A549 (cell line): ENCODE results near the gene LIN37. TPM values are rescaled to one million over a fixed set of nuclear protein-coding genes. Genes with fewer than 3 reads are reported as not detected.

Source experiments
- ATAC-seq, 2 experiments: fragments of 200-7000 bp in 1 of 2; fragments of >200 bp in 1 of 2; cut with Nextera tagmentation in 1 of 2; cut with Tn5 transposase in 1 of 2; 3 replicates each; pipeline versions ENCODE4 v1.8.0 to v1.9.1; 2018 to 2020; ENCODE audit warnings: mild to moderate bottlenecking in 1 of 2, moderate library complexity in 1 of 2
- CTCF ChIA-PET: fragments of 300-600 bp; sonication (Branson Sonifier 250); formaldehyde crosslinking; extraction: SDS; loops from one replicate; lab custom pipeline; 2021; ENCODE audit warnings: antibody characterized with exemption, inconsistent platforms; lab: Yijun Ruan, JAX
- POLR2A ChIA-PET: fragments of 350-600 bp; formaldehyde crosslinking; extraction: SDS; loops from one replicate; lab custom pipeline; 2021; ENCODE audit warnings: antibody characterized with exemption, inconsistent platforms; lab: Yijun Ruan, JAX
- DNase-seq, 2 experiments: peaks; one replicate each; pipeline versions ENCODE4 v3.0.0 to v3.0.0-alpha.2; 2011 to 2016; ENCODE audit warnings: low read depth in 1 of 2, low spot score in 1 of 2
- FAIRE-seq: peaks from 2 replicates; lab custom pipeline; 2011; peaks lifted over from hg19 to GRCh38; lab: Jason Lieb, UNC
- H3K27ac ChIP-seq, 2 experiments: fragments of >200 bp; sonication (Bioruptor Twin); formaldehyde crosslinking; 3 replicates each; pipeline ENCODE4 v1.5.1; 2016 to 2017
- H3K4me1 ChIP-seq: fragments of >200 bp; sonication (Bioruptor Twin); formaldehyde crosslinking; 3 replicates; pipeline ENCODE4 v1.6.1; 2016
- H3K4me2 ChIP-seq: fragments of >200 bp; sonication (Bioruptor Twin); formaldehyde crosslinking; 3 replicates; pipeline ENCODE4 v1.6.1; 2016
- H3K4me3 ChIP-seq: fragments of >200 bp; sonication (Bioruptor Twin); formaldehyde crosslinking; 3 replicates; pipeline ENCODE4 v1.5.1; 2016
- H3K9me3 ChIP-seq: fragments of >200 bp; sonication (Bioruptor Twin); formaldehyde crosslinking; 3 replicates; pipeline ENCODE4 v1.6.1; 2016
- ATOH8 ChIP-seq: fragments of 250-450 bp; sonication (Bioruptor Pico); IDR thresholded peaks from 2 replicates; pipeline ENCODE4 v1.5.0; 2020; ENCODE audit warnings: low read depth, mild to moderate bottlenecking, moderate library complexity
- BCL3 ChIP-seq: fragments of >200 bp; sonication (Bioruptor Twin); formaldehyde crosslinking; IDR thresholded peaks from 3 replicates; pipeline ENCODE4 v1.6.1; 2016
- BHLHE40 ChIP-seq: IDR thresholded peaks from 2 replicates; pipeline ENCODE4 v1.6.1; 2012; ENCODE audit warnings: low read depth, low read length, inconsistent platforms
- CBX8 ChIP-seq: fragments of 200-600 bp; sonication (generic); IDR thresholded peaks from 2 replicates; pipeline ENCODE4 v1.6.1; 2016
- CEBPB ChIP-seq, 2 experiments: fragments of >200 bp in 1 of 2; sonication (Bioruptor Twin) in 1 of 2; formaldehyde crosslinking in 1 of 2; IDR thresholded peaks; 2 replicates each; pipeline ENCODE4 v1.6.1; 2012 to 2016
- EHMT2 ChIP-seq: fragments of 200-600 bp; sonication (generic); IDR thresholded peaks from 2 replicates; pipeline ENCODE4 v1.6.1; 2016; ENCODE audit warnings: antibody characterized with exemption, low read depth, mild to moderate bottlenecking, moderate library complexity
- EP300 ChIP-seq, 2 experiments: fragments of >200 bp; sonication (Bioruptor Twin); formaldehyde crosslinking; IDR thresholded peaks; 2 replicates in 1 of 2; 3 replicates in 1 of 2; pipeline ENCODE4 v1.6.1; 2016 to 2017
- ESRRA ChIP-seq: fragments of 150-350 bp; IDR thresholded peaks from 2 replicates; pipeline ENCODE4 v1.6.1; 2014; ENCODE audit warnings: mild to moderate bottlenecking, low read length, borderline replicate concordance
- FOSL2 ChIP-seq, 2 experiments: fragments of 450-650 bp in 1 of 2; fragments of >200 bp in 1 of 2; sonication (Bioruptor Twin) in 1 of 2; formaldehyde crosslinking; IDR thresholded peaks; 2 replicates each; pipeline versions ENCODE4 v1.5.0 to v1.6.1; 2016 to 2020; ENCODE audit warnings: mild to moderate bottlenecking in 1 of 2, moderate library complexity in 1 of 2
- HES2 ChIP-seq: fragments of >200 bp; sonication (Bioruptor Twin); formaldehyde crosslinking; IDR thresholded peaks from 2 replicates; pipeline ENCODE4 v1.6.1; 2016
- HMGXB4 ChIP-seq: fragments of 250-450 bp; sonication (Bioruptor Pico); IDR thresholded peaks from 2 replicates; pipeline ENCODE4 v1.5.0; 2021; ENCODE audit warnings: mild to moderate bottlenecking, moderate library complexity, borderline replicate concordance
- HOXB5 ChIP-seq: fragments of 250-450 bp; sonication (Bioruptor Pico); IDR thresholded peaks from 2 replicates; pipeline ENCODE4 v1.5.0; 2020; ENCODE audit warnings: mild to moderate bottlenecking, moderate library complexity
- KDM5A ChIP-seq: fragments of 200-600 bp; sonication (generic); IDR thresholded peaks from 2 replicates; pipeline ENCODE4 v1.6.1; 2016; ENCODE audit warnings: antibody characterized with exemption, mild to moderate bottlenecking
- NFE2L2 ChIP-seq: fragments of 150-350 bp; conservative IDR thresholded peaks from 2 replicates; pipeline ENCODE4 v1.6.1; 2014; ENCODE audit warnings: low read length
- NR3C1 ChIP-seq: fragments of >200 bp; sonication (Bioruptor Twin); formaldehyde crosslinking; IDR thresholded peaks from 3 replicates; pipeline ENCODE4 v1.6.1; 2017
- POLR2AphosphoS2 ChIP-seq: conservative IDR thresholded peaks from 2 replicates; pipeline ENCODE4 v1.6.1; 2012; ENCODE audit warnings: low read length, improper control_type of control experiment, inconsistent platforms
- RARB ChIP-seq: fragments of 250-450 bp; sonication (Bioruptor Pico); IDR thresholded peaks from 2 replicates; pipeline ENCODE4 v1.8.0; 2021; ENCODE audit warnings: mild to moderate bottlenecking, moderate library complexity
- RFX5 ChIP-seq: fragments of 450-650 bp; IDR thresholded peaks from 2 replicates; pipeline ENCODE4 v1.7.1; 2014; ENCODE audit warnings: antibody characterized with exemption, mild to moderate bottlenecking, moderate library complexity
- WGBS: methylation state at CpG from one replicate; pipeline ENCODE4 v1.1.6; 2017; ENCODE audit errors: missing lambda C conversion rate; 5-methylcytosine and 5-hydroxymethylcytosine counted together
- polyA plus RNA-seq, 4 experiments: library from polyadenylated mRNA; depleted of rRNA in 3 of 4; stranded (reverse); fragments of >200 nt; fragmentation: RNase III in 1 of 4; extraction: RNeasy Plus Mini Kit Qiagen cat#74134 plus additional on column Dnase treatment in 1 of 4; gene quantifications; 2 replicates in 3 of 4; 3 replicates in 1 of 4; pipeline ENCODE4 v1.2.3, GENCODE V29; 2011 to 2017
- TF ChIP-seq, protein P1 (sequence below): IDR thresholded peaks from 2 replicates; pipeline ENCODE4 v1.6.1; 2012

The LIN37 gene
- polyA plus RNA-seq, 2 of the 4 experiments (the other 2 are of a cell fraction): 8.1 to 23.1 TPM

- Histone ChIP-seq H3K4me2 (no peak overlapping the region), H3K4me1 (peaks cover 15% of the 10 kb centered on the region), H3K27ac (no peak overlapping the region), H3K9me3 (no peaks in the 10 kb centered on the region), H3K4me3 (no peak overlapping the region)
- DNase-seq: no peak
- ChIA-PET POLR2A (no interaction called here), CTCF (interaction anchor here (0.9 to 1.6 kb wide), 4 partner anchors 10 to 58 kb away, joined by 3 to 5 read pairs (median 3); partner anchors contain the start of gene IGFLR1)
- TF ChIP-seq BHLHE40: no peak
- no peak for TF ChIP-seq ATOH8 (CRISPR knock-in tag)
- no peak for TF ChIP-seq ESRRA
- no peak for TF ChIP-seq FOSL2 (IDR thresholded peaks at IDR 0.05)
- no peak for TF ChIP-seq FOSL2 (CRISPR knock-in tag; IDR thresholded peaks at IDR 0.05)
- no peak for TF ChIP-seq RARB (CRISPR knock-in tag)
- no peak for TF ChIP-seq HOXB5
- no peak for TF ChIP-seq CBX8
- no peak for TF ChIP-seq HMGXB4 (CRISPR knock-in tag)
- TF ChIP-seq CEBPB (IDR thresholded peaks at IDR 0.05): no peak
- TF ChIP-seq NFE2L2: no peak
- no peak for TF ChIP-seq HES2
- TF ChIP-seq RFX5: no peak
- no peak for TF ChIP-seq BCL3
- no peak for TF ChIP-seq NR3C1
- FAIRE-seq: no peak
- no peak for ATAC-seq
- WGBS: 96% methylated on average over 20 of the region's 20 CpGs
These were observed 4.5 kb downstream of the LIN37 start for GRCh38 chr19:35752746-35753350.

DNA sequence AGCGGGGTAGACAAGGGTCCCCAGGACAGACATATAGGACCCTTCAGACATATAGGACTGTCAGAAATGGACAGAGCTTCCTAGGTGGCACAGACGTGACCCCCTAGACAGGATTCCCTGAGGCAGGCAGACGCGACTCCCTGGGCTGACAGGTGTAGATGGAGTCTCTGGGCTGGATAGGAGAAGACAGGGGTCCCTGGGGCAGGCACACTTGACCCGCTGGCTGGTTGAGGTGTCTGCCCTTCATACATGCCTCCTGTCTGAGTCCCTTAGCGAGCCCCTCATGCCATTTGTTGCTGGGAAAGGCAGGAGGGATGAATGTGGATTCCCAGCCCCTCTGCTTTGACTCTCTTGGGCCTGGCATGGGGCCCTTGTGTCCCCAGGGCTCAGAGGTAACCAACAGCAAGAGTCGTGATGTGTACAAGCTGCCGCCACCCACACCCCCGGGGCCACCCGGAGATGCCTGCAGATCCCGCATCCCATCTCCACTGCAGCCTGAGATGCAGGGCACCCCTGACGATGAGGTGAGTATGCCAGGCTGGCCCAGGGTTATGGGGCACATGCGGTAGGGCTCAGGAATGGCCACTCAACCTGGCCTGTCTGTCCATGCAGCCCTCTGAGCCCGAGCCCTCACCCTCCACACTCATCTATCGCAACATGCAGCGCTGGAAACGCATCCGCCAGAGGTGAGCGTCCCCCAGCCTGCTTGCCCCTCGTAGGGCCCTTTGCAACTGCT, 5.4 kb downstream of the LIN37 start:
- POLR2A ChIA-PET: no interaction called here
- Histone ChIP-seq H3K4me1 (peaks cover 15% of the 10 kb centered on the region), H3K9me3 (no peaks in the 10 kb centered on the region), H3K4me3 (no peak overlapping the region), H3K4me2 (no peak overlapping the region), H3K27ac (no peak overlapping the region)
- WGBS: 90% methylated on average over 20 of the region's 20 CpGs
- CTCF ChIA-PET: interaction anchor here (0.9 to 1.5 kb wide), 2 partner anchors 9 to 59 kb away, joined by 3 read pairs; no protein-coding TSS in a partner anchor
- ATAC-seq (no peak), DNase-seq (no peak), FAIRE-seq (no peak)
- TF ChIP-seq, protein P1, sequence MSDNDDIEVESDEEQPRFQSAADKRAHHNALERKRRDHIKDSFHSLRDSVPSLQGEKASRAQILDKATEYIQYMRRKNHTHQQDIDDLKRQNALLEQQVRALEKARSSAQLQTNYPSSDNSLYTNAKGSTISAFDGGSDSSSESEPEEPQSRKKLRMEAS: no peak
- TF ChIP-seq EHMT2 (no peak), EP300 (IDR thresholded peaks at IDR 0.05) (no peak), POLR2AphosphoS2 (no peak), KDM5A (no peak)
